Colonic mucosa (tissue), 4 donors: Measurements from ENCODE around the gene NRAP. TPM values are rescaled to one million over a fixed set of nuclear protein-coding genes. Genes with fewer than 3 reads are reported as not detected.

Experiments used
- DNase-seq: peaks from one replicate; pipeline ENCODE4 v3.0.0-alpha.2; 2020
- H3K27ac ChIP-seq: fragments of 200-600 bp; one replicate; pipeline ENCODE4 v1.8.0; 2021
- H3K27me3 ChIP-seq: fragments of 200-600 bp; one replicate; pipeline ENCODE4 v1.8.0; 2021
- H3K36me3 ChIP-seq: fragments of 200-600 bp; one replicate; pipeline ENCODE4 v1.8.0; 2021
- H3K4me1 ChIP-seq: fragments of 200-600 bp; one replicate; pipeline ENCODE4 v1.8.0; 2021; ENCODE audit warnings: mild to moderate bottlenecking
- H3K4me3 ChIP-seq: fragments of 200-600 bp; one replicate; pipeline ENCODE4 v1.8.0; 2021
- H3K9ac ChIP-seq, 2 donors: one replicate each; pipeline ENCODE4 v1.7.0; 2013; ENCODE audit warnings: control low read depth in 2 of 2, low read depth in 2 of 2, low read length in 2 of 2
- H3K9me3 ChIP-seq: fragments of 200-600 bp; one replicate; pipeline ENCODE4 v1.8.0; 2021
- intact Hi-C: fragments of 100-400 bp; cut with DNase I; formaldehyde crosslinking; loops from one replicate; pipeline ENCODE4 v1.14.1; 2022
- total RNA-seq, 2 donors: library from RNA; stranded (reverse); fragmentation: NEBNext Ultra II Directional in 1 of 2; extraction: Animal tissue kit (Norgen Biotek cat#: 25700) in 1 of 2; gene quantifications; one replicate each; pipeline ENCODE4 v1.2.1, GENCODE V29; 2021
- TF ChIP-seq, protein P1 (sequence below): fragments of 200-600 bp; IDR thresholded peaks from one replicate; pipeline ENCODE4 v1.8.0; 2022; ENCODE audit warnings: antibody characterized with exemption, mild to moderate bottlenecking
- donor health status: healthy.
- donor health status: DM: no; HTN: no; CAD: no.
- donor health status: DM: no; HTN: no; CAD: no.

Gene NRAP
- total RNA-seq, 2 donors from 2014 or later: 1.1 to 1.3 TPM

DNA sequence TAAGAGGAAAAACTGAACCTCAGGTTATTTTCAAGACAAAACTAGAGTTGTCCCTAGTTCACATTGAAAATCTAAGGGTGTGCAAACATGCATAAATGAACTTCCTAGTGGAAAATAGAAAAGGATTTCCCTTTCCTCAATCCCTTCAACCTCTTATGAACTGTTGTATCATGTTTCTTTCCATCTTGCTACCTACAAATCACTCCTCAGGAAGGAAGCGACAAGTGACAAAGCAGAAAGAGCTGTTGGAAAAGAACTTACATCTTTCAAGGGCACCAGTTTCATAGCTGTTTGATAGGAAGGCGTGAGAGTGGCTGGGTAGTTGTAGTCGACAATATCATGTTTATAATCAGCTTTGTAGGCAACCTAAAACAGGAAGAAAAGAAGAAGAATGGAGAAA lies 23.9 kb downstream of the NRAP start:
- no peaks in the 10 kb centered on the region for H3K9me3 ChIP-seq
- H3K4me1 ChIP-seq: no peaks in the 10 kb centered on the region
- no peak overlapping the region for H3K9ac ChIP-seq
- DNase-seq: no peak
- no peaks in the 10 kb centered on the region for H3K36me3 ChIP-seq
- H3K27ac ChIP-seq: no peak overlapping the region
- TF ChIP-seq, protein P1, sequence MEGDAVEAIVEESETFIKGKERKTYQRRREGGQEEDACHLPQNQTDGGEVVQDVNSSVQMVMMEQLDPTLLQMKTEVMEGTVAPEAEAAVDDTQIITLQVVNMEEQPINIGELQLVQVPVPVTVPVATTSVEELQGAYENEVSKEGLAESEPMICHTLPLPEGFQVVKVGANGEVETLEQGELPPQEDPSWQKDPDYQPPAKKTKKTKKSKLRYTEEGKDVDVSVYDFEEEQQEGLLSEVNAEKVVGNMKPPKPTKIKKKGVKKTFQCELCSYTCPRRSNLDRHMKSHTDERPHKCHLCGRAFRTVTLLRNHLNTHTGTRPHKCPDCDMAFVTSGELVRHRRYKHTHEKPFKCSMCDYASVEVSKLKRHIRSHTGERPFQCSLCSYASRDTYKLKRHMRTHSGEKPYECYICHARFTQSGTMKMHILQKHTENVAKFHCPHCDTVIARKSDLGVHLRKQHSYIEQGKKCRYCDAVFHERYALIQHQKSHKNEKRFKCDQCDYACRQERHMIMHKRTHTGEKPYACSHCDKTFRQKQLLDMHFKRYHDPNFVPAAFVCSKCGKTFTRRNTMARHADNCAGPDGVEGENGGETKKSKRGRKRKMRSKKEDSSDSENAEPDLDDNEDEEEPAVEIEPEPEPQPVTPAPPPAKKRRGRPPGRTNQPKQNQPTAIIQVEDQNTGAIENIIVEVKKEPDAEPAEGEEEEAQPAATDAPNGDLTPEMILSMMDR: no peak
- intact Hi-C loops: no loop called here
- no peaks in the 10 kb centered on the region for H3K27me3 ChIP-seq
- no peak overlapping the region for H3K4me3 ChIP-seq

- no peak overlapping the region for H3K9ac ChIP-seq
- no peaks in the 10 kb centered on the region for H3K27me3 ChIP-seq
- no peak overlapping the region for H3K4me3 ChIP-seq
- intact Hi-C loops: no loop called here
- TF ChIP-seq, protein P1: no peak
- no peaks in the 10 kb centered on the region for H3K9me3 ChIP-seq
- no peaks in the 10 kb centered on the region for H3K36me3 ChIP-seq
- no peak overlapping the region for H3K27ac ChIP-seq
- DNase-seq: no peak
- H3K4me1 ChIP-seq: peaks cover 13% of the 10 kb centered on the region
Measured at GRCh38 chr10:113631684-113632367, 32.0 kb downstream of the NRAP start.

DNA sequence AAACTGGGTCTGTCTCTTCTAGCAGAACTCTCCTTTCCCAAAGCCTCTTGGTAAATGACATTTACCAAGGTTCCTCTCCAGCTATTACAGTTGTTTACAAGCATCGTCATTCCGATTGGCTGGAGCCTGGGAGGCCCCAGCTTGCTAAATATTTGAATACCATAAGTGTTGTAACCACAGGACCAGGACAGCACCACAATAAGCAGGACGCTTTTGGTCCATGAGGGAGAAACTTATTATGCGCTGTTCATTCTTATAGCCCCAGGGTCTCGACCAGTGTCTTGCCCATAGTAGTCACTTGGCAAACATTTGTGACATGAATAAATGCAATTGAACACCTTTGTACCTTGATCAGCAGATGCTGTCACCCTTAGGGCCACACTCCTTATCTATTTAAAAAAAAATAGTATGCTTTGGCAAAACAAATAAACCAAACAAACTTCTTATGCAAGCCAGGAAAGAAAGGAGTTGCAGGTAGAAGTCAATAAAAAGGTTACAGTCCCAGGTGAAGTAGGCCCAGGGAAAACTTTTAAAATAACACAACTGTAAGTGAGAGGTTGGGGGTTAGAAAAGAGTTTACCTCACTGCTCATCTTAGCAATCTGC lies 32.8 kb downstream of the NRAP start:
- no peaks in the 10 kb centered on the region for H3K36me3 ChIP-seq
- TF ChIP-seq, protein P1: no peak
- no peak for DNase-seq
- H3K27ac ChIP-seq: no peak overlapping the region
- H3K27me3 ChIP-seq: no peaks in the 10 kb centered on the region
- H3K9me3 ChIP-seq: no peaks in the 10 kb centered on the region
- no peak overlapping the region for H3K9ac ChIP-seq
- no peak overlapping the region for H3K4me3 ChIP-seq
- intact Hi-C loops: no loop called here
- H3K4me1 ChIP-seq: peaks cover 13% of the 10 kb centered on the region

- Histone ChIP-seq H3K9me3 (no peaks in the 10 kb centered on the region), H3K9ac (no peak overlapping the region), H3K4me1 (peaks cover 17% of the 10 kb centered on the region), H3K27ac (peak overlapping the region; percentile 22), H3K36me3 (no peaks in the 10 kb centered on the region), H3K27me3 (no peaks in the 10 kb centered on the region), H3K4me3 (no peak overlapping the region)
- intact Hi-C loops: no loop called here
- DNase-seq: no peak
- TF ChIP-seq, protein P1: no peak
Measured at GRCh38 chr10:113628607-113629153, 35.2 kb downstream of the NRAP start.

- Histone ChIP-seq H3K4me3 (no peak overlapping the region), H3K27me3 (no peaks in the 10 kb centered on the region), H3K4me1 (peaks cover 17% of the 10 kb centered on the region), H3K9me3 (no peaks in the 10 kb centered on the region), H3K27ac (no peak overlapping the region), H3K9ac (no peak overlapping the region), H3K36me3 (no peaks in the 10 kb centered on the region)
- TF ChIP-seq, protein P1: no peak
- intact Hi-C loops: no loop called here
- no peak for DNase-seq
Measured at GRCh38 chr10:113627836-113628235, 36.0 kb downstream of the NRAP start.
